K562 (cell line): ENCODE results near the gene CLCN5. TPM values are rescaled to one million over a fixed set of nuclear protein-coding genes. Genes with fewer than 3 reads are reported as not detected.

Experiments
- FOXA1 ChIP-seq: fragments of 450-650 bp; IDR thresholded peaks from 2 replicates; pipeline ENCODE4 v1.6.1; 2016; ENCODE audit warnings: mild to moderate bottlenecking, borderline replicate concordance
- HDGF ChIP-seq: fragments of 450-650 bp; IDR thresholded peaks from 2 replicates; pipeline ENCODE4 v1.6.1; 2016
- HMGN3 ChIP-seq: IDR thresholded peaks from 2 replicates; pipeline ENCODE4 v1.6.1; 2011; ENCODE audit warnings: borderline replicate concordance, low read depth, mild to moderate bottlenecking, mixed read lengths, low read length; ENCODE audit not compliant: insufficient read length; ENCODE audit errors: extremely low read depth
- MEF2A ChIP-seq: IDR thresholded peaks from 2 replicates; pipeline ENCODE4 v1.6.1; 2011; ENCODE audit warnings: low read depth, mild to moderate bottlenecking, low read length, moderate library complexity; ENCODE audit not compliant: control insufficient read depth
- MTF1 ChIP-seq: fragments of 250-450 bp; sonication (Bioruptor Pico); IDR thresholded peaks from 2 replicates; pipeline ENCODE4 v1.9.0; 2021; ENCODE audit warnings: moderate library complexity, mild to moderate bottlenecking, inconsistent platforms, borderline replicate concordance
- NR2C2 ChIP-seq, 2 experiments: fragments of 200-800 bp in 1 of 2; sonication (Bioruptor generic) in 1 of 2; sonication (generic) in 1 of 2; formaldehyde crosslinking in 1 of 2; IDR thresholded peaks; 2 replicates each; pipeline versions ENCODE4 v1.6.1 to v1.8.0; 2016 to 2022; ENCODE audit warnings: mild to moderate bottlenecking in 1 of 2, missing compliant biosample characterization in 1 of 2, missing genetic modification characterization in 1 of 2, missing genetic modification reagents in 1 of 2
- POLR2G ChIP-seq: fragments of 200-400 bp; formaldehyde crosslinking; IDR thresholded peaks from 2 replicates; pipeline ENCODE4 v1.6.1; 2017; ENCODE audit warnings: low read depth, mild to moderate bottlenecking, antibody characterized with exemption, low read length, moderate library complexity
- TCF3 ChIP-seq: sonication (generic); formaldehyde crosslinking; IDR thresholded peaks from 2 replicates; pipeline ENCODE4 v1.4.0; 2020; ENCODE audit warnings: mild to moderate bottlenecking, missing genetic modification reagents
- ZBTB11 ChIP-seq, 3 experiments: fragments of 200-800 bp in 1 of 3; fragments of 250-450 bp in 1 of 3; fragments of 450-650 bp in 1 of 3; sonication (Bioruptor Pico) in 1 of 3; sonication (Bioruptor generic) in 1 of 3; formaldehyde crosslinking in 1 of 3; IDR thresholded peaks; 2 replicates each; pipeline versions ENCODE4 v1.6.1 to v1.8.0; 2016 to 2022; ENCODE audit warnings: mild to moderate bottlenecking in 2 of 3, missing genetic modification characterization in 2 of 3, missing compliant biosample characterization in 1 of 3, moderate library complexity in 1 of 3
- ZNF507 ChIP-seq: conservative IDR thresholded peaks from 2 replicates; pipeline ENCODE4 v1.6.1; 2017; ENCODE audit warnings: missing genetic modification characterization, missing compliant biosample characterization
- polyA plus RNA-seq, 8 experiments: library from polyadenylated mRNA; depleted of rRNA in 4 of 8; stranded (reverse) in 5 of 8; unstranded in 3 of 8; fragments of >200 nt; fragmentation: Nextera tagmentation in 2 of 8; fragmentation: Illumina TruSeq in 1 of 8; extraction: Ambion mirVana in 2 of 8; extraction: Trizol in 1 of 8; gene quantifications; 2 replicates each; pipeline versions ENCODE4 v1.2.1 to v1.2.3, GENCODE V29; 2011 to 2014; ENCODE audit warnings: inconsistent platforms in 1 of 8, missing spikeins in 1 of 8
- total RNA-seq, 7 experiments: library from RNA; depleted of rRNA in 6 of 7; stranded (reverse); fragments of >200 nt in 6 of 7; fragmentation: Illumina TruSeq in 2 of 7; extraction: Trizol in 2 of 7; gene quantifications; 2 replicates each; pipeline versions ENCODE4 v1.2.1 to v1.2.3, GENCODE V29; 2011 to 2021; ENCODE audit warnings: low replicate concordance in 1 of 7

The CLCN5 gene
- total and polyA plus RNA-seq, 9 of the 15 experiments (the other 6 are each of a cell fraction or from before 2014, with no cell fraction given): 0.94 to 11.8 (median 7.1) TPM

GRCh38 chrX:49922291-49923241 is at the start of gene CLCN5 (continued):
- TF ChIP-seq MEF2A (no peak), ZBTB11 (CRISPR knock-in tag; IDR thresholded peaks at IDR 0.05) (no peak), MTF1 (no peak), HMGN3 (peak; percentile 52), NR2C2 (CRISPR knock-in tag; IDR thresholded peaks at IDR 0.05) (no peak), NR2C2 (tag; IDR thresholded peaks at IDR 0.05) (no peak), POLR2G (peak; percentile 72), TCF3 (no peak), FOXA1 (no peak), ZNF507 (tag) (no peak), HDGF (no peak)
